GM12891 (cell line): ENCODE measurements around the gene MYO7B.

Experiments
- POLR2A ChIP-seq: IDR thresholded peaks from 2 replicates; pipeline ENCODE4 v1.6.1; 2011; ENCODE audit warnings: low read depth, low read length, control low read depth
- POU2F2 ChIP-seq: IDR thresholded peaks from 2 replicates; pipeline ENCODE4 v1.6.1; 2011; ENCODE audit warnings: low read depth, mild to moderate bottlenecking, control low read depth, low read length, moderate library complexity
- SPI1 ChIP-seq: IDR thresholded peaks from 2 replicates; pipeline ENCODE4 v1.6.1; 2011; ENCODE audit warnings: low read depth, low read length, control low read depth
- TAF1 ChIP-seq: IDR thresholded peaks from 2 replicates; pipeline ENCODE4 v1.6.1; 2011; ENCODE audit warnings: low read depth, low read length, control low read depth

GRCh38 chr2:127672341-127673224 is 137.1 kb downstream of the MYO7B start:
- TF ChIP-seq TAF1 (no peak), POLR2A (no peak), SPI1 (no peak), POU2F2 (no peak)
